GM23338 (cell line): Measurements from ENCODE around the gene ARHGEF10L. TPM values are rescaled to one million over a fixed set of nuclear protein-coding genes. Genes with fewer than 3 reads are reported as not detected.

Experiments
- ATAC-seq: fragments of 200-7000 bp; cut with Tn5 transposase; 3 replicates; pipeline ENCODE4 v1.9.1; 2020
- DNase-seq: peaks from one replicate; pipeline ENCODE4 v3.0.0-alpha.2; 2015; ENCODE audit warnings: low spot score
- H2AFZ ChIP-seq: fragments of 200-600 bp; sonication (generic); 2 replicates; pipeline ENCODE4 v1.8.0; 2016; ENCODE audit warnings: antibody characterized with exemption, mild to moderate bottlenecking, moderate library complexity
- H3F3A ChIP-seq: fragments of 200-600 bp; sonication (generic); replicated peaks from 2 replicates; pipeline ENCODE4 v1.8.0; 2017; ENCODE audit warnings: antibody characterized with exemption, mixed run types, low read depth
- H3K27ac ChIP-seq: fragments of 200-600 bp; sonication (generic); 2 replicates; pipeline ENCODE4 v1.6.1; 2016; ENCODE audit warnings: low read depth
- H3K27me3 ChIP-seq: fragments of 200-600 bp; sonication (generic); 2 replicates; pipeline ENCODE4 v1.8.0; 2016; ENCODE audit warnings: mild to moderate bottlenecking, mixed run types, moderate library complexity; ENCODE audit not compliant: insufficient read depth
- H3K36me3 ChIP-seq: fragments of 200-600 bp; sonication (generic); 2 replicates; pipeline ENCODE4 v1.8.0; 2016; ENCODE audit warnings: mild to moderate bottlenecking; ENCODE audit not compliant: insufficient read depth
- H3K4me1 ChIP-seq: fragments of 200-600 bp; sonication (generic); 2 replicates; pipeline ENCODE4 v1.8.0; 2016; ENCODE audit warnings: mild to moderate bottlenecking, moderate library complexity; ENCODE audit not compliant: insufficient read depth
- H3K4me2 ChIP-seq: fragments of 200-600 bp; sonication (generic); 2 replicates; pipeline ENCODE4 v1.7.1; 2017; ENCODE audit warnings: mixed run types
- H3K4me3 ChIP-seq: fragments of 200-600 bp; sonication (generic); 2 replicates; pipeline ENCODE4 v1.6.1; 2016; ENCODE audit warnings: mixed run types
- H3K79me2 ChIP-seq: fragments of 200-600 bp; sonication (generic); replicated peaks from 2 replicates; pipeline ENCODE4 v1.8.0; 2017; ENCODE audit warnings: mild to moderate bottlenecking; ENCODE audit not compliant: insufficient read depth
- H3K9me2 ChIP-seq: fragments of 200-600 bp; sonication (generic); 2 replicates; pipeline ENCODE4 v1.8.0; 2017; ENCODE audit not compliant: insufficient read depth
- H4K20me1 ChIP-seq: fragments of 200-600 bp; sonication (generic); replicated peaks from 2 replicates; pipeline ENCODE4 v1.8.0; 2017; ENCODE audit warnings: mild to moderate bottlenecking; ENCODE audit not compliant: insufficient read depth
- H3K27ac Mint-ChIP-seq: 2 replicates; pipeline ENCODE4 v1.8.0; 2020; ENCODE audit warnings: inconsistent platforms, mild to moderate bottlenecking, moderate library complexity, mixed read lengths
- H3K27me3 Mint-ChIP-seq: 3 replicates; pipeline ENCODE4 v1.8.0; 2022; ENCODE audit warnings: low read depth, mild to moderate bottlenecking, moderate library complexity, mixed read lengths, inconsistent platforms; ENCODE audit not compliant: insufficient read depth, poor library complexity
- H3K36me3 Mint-ChIP-seq: 3 replicates; pipeline ENCODE4 v1.8.0; 2021; ENCODE audit warnings: low read depth, mild to moderate bottlenecking, inconsistent platforms, moderate library complexity, mixed read lengths
- H3K4me1 Mint-ChIP-seq: 3 replicates; pipeline ENCODE4 v1.8.0; 2020; ENCODE audit warnings: mild to moderate bottlenecking, inconsistent platforms, mixed read lengths
- H3K4me3 Mint-ChIP-seq: 3 replicates; pipeline ENCODE4 v1.8.0; 2021; ENCODE audit warnings: moderate library complexity, mild to moderate bottlenecking, inconsistent platforms, mixed read lengths
- H3K9me3 Mint-ChIP-seq: 3 replicates; pipeline ENCODE4 v1.8.0; 2020; ENCODE audit warnings: moderate library complexity, mild to moderate bottlenecking, inconsistent platforms, mixed read lengths
- CREB1 ChIP-seq: fragments of 250-450 bp; sonication (Bioruptor Pico); IDR thresholded peaks from 2 replicates; pipeline ENCODE4 v1.5.0; 2020; ENCODE audit warnings: low read depth, mild to moderate bottlenecking, moderate library complexity
- EZH2 ChIP-seq: fragments of 200-600 bp; sonication (generic); IDR thresholded peaks from one replicate; pipeline ENCODE4 v1.8.0; 2017; ENCODE audit warnings: antibody characterized with exemption, mild to moderate bottlenecking, low read depth; ENCODE audit not compliant: unreplicated experiment
- EZH2phosphoT487 ChIP-seq: fragments of 200-600 bp; sonication (generic); IDR thresholded peaks from one replicate; pipeline ENCODE4 v1.8.1; 2018; ENCODE audit warnings: antibody characterized with exemption; ENCODE audit not compliant: unreplicated experiment
- JUNB ChIP-seq: IDR thresholded peaks from one replicate; pipeline ENCODE4 v1.6.1; 2016; ENCODE audit warnings: antibody characterized with exemption; ENCODE audit not compliant: unreplicated experiment
- NANOG ChIP-seq: IDR thresholded peaks from 2 replicates; pipeline ENCODE4 v1.6.1; 2016; ENCODE audit warnings: antibody characterized with exemption, borderline replicate concordance
- POLR2AphosphoS5 ChIP-seq: IDR thresholded peaks from 2 replicates; pipeline ENCODE4 v1.6.1; 2016; ENCODE audit warnings: antibody characterized with exemption, low read depth
- STAT1 ChIP-seq: IDR thresholded peaks from one replicate; pipeline ENCODE4 v1.6.1; 2016; ENCODE audit warnings: antibody characterized with exemption; ENCODE audit not compliant: unreplicated experiment
- ZNF331 ChIP-seq: fragments of 250-450 bp; sonication (Bioruptor Pico); IDR thresholded peaks from 2 replicates; pipeline ENCODE4 v1.5.0; 2020; ENCODE audit warnings: low read depth, mild to moderate bottlenecking, moderate library complexity
- polyA plus RNA-seq: library from polyadenylated mRNA; unstranded; fragments of >200 nt; fragmentation: Nextera tagmentation; extraction: Ambion mirVana; gene quantifications from 2 replicates; pipeline ENCODE4 v1.2.1, GENCODE V29; 2016
- total RNA-seq: library from RNA; depleted of rRNA; stranded (reverse); fragments of >200 nt; shearing (Covaris generic); gene quantifications from 2 replicates; pipeline ENCODE4 v1.2.3, GENCODE V29; 2014
- TF ChIP-seq, protein P1 (sequence below): IDR thresholded peaks from one replicate; pipeline ENCODE4 v1.6.1; 2018; ENCODE audit warnings: antibody characterized with exemption; ENCODE audit not compliant: unreplicated experiment
- TF ChIP-seq, protein P2 (sequence below), 2 experiments: fragments of 200-600 bp in 1 of 2; sonication (generic) in 1 of 2; conservative IDR thresholded peaks; 2 replicates each; pipeline versions ENCODE4 v1.5.1 to v1.6.1; 2016 to 2017; ENCODE audit warnings: antibody characterized with exemption in 2 of 2, low read depth in 2 of 2, mild to moderate bottlenecking in 2 of 2, moderate library complexity in 1 of 2
- TF ChIP-seq, protein P3 (sequence below): IDR thresholded peaks from 2 replicates; pipeline ENCODE4 v1.6.1; 2016; ENCODE audit warnings: antibody characterized with exemption

Gene ARHGEF10L
- total and polyA plus RNA-seq, 2 experiments from 2014 or later = 12.1 to 46.8 TPM

DNA sequence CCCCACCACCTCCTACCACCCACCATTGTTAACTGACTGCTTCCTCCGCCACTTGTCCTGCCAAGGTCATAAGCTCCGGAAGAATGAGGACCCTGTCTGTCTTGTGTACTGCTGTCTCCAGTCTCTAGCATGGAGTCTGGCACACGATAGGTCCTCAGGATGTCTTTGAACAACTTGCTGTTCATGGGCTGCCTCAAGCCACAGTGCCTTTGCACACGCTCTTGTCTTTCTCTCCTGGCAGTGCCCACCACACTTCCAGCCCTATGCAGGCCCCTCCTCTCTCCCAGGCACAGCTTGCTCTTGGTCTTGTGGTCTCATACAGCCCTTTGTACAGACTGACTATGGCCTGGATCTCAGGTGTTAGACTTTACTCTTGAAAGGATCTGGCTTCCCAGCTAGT is 97.6 kb downstream of the ARHGEF10L start:
- Histone ChIP-seq H2AFZ (no peak overlapping the region), H4K20me1 (no peaks in the 10 kb centered on the region), H3K9me2 (no peaks in the 10 kb centered on the region), H3K4me2 (no peak overlapping the region), H3K4me1 (no peaks in the 10 kb centered on the region), H3K27me3 (no peaks in the 10 kb centered on the region), H3K27ac (no peak overlapping the region), H3K36me3 (peaks cover 21% of the 10 kb centered on the region), H3F3A (no peaks in the 10 kb centered on the region), H3K4me3 (no peak overlapping the region), H3K79me2 (no peaks in the 10 kb centered on the region)
- no peak overlapping the region for H3K4me3 Mint-ChIP-seq
- peaks cover 4% of the 10 kb centered on the region; the same call in 1 of the 3 replicates for H3K4me1 Mint-ChIP-seq
- no peak for ATAC-seq
- no peak overlapping the region for H3K27ac Mint-ChIP-seq
- peaks cover 67% of the 10 kb centered on the region for H3K36me3 Mint-ChIP-seq
- no peak for TF ChIP-seq EZH2phosphoT487
- TF ChIP-seq, protein P1, sequence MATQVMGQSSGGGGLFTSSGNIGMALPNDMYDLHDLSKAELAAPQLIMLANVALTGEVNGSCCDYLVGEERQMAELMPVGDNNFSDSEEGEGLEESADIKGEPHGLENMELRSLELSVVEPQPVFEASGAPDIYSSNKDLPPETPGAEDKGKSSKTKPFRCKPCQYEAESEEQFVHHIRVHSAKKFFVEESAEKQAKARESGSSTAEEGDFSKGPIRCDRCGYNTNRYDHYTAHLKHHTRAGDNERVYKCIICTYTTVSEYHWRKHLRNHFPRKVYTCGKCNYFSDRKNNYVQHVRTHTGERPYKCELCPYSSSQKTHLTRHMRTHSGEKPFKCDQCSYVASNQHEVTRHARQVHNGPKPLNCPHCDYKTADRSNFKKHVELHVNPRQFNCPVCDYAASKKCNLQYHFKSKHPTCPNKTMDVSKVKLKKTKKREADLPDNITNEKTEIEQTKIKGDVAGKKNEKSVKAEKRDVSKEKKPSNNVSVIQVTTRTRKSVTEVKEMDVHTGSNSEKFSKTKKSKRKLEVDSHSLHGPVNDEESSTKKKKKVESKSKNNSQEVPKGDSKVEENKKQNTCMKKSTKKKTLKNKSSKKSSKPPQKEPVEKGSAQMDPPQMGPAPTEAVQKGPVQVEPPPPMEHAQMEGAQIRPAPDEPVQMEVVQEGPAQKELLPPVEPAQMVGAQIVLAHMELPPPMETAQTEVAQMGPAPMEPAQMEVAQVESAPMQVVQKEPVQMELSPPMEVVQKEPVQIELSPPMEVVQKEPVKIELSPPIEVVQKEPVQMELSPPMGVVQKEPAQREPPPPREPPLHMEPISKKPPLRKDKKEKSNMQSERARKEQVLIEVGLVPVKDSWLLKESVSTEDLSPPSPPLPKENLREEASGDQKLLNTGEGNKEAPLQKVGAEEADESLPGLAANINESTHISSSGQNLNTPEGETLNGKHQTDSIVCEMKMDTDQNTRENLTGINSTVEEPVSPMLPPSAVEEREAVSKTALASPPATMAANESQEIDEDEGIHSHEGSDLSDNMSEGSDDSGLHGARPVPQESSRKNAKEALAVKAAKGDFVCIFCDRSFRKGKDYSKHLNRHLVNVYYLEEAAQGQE = no peak
- TF ChIP-seq, protein P2, sequence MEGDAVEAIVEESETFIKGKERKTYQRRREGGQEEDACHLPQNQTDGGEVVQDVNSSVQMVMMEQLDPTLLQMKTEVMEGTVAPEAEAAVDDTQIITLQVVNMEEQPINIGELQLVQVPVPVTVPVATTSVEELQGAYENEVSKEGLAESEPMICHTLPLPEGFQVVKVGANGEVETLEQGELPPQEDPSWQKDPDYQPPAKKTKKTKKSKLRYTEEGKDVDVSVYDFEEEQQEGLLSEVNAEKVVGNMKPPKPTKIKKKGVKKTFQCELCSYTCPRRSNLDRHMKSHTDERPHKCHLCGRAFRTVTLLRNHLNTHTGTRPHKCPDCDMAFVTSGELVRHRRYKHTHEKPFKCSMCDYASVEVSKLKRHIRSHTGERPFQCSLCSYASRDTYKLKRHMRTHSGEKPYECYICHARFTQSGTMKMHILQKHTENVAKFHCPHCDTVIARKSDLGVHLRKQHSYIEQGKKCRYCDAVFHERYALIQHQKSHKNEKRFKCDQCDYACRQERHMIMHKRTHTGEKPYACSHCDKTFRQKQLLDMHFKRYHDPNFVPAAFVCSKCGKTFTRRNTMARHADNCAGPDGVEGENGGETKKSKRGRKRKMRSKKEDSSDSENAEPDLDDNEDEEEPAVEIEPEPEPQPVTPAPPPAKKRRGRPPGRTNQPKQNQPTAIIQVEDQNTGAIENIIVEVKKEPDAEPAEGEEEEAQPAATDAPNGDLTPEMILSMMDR (conservative IDR thresholded peaks at IDR 0.05; ENCODE audit: low read depth in 2 of 2) = no peak
- no peak for TF ChIP-seq CREB1 (CRISPR knock-in tag)
- TF ChIP-seq, protein P3, sequence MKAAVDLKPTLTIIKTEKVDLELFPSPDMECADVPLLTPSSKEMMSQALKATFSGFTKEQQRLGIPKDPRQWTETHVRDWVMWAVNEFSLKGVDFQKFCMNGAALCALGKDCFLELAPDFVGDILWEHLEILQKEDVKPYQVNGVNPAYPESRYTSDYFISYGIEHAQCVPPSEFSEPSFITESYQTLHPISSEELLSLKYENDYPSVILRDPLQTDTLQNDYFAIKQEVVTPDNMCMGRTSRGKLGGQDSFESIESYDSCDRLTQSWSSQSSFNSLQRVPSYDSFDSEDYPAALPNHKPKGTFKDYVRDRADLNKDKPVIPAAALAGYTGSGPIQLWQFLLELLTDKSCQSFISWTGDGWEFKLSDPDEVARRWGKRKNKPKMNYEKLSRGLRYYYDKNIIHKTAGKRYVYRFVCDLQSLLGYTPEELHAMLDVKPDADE = no peak
- TF ChIP-seq POLR2AphosphoS5 = no peak
- peaks cover 1% of the 10 kb centered on the region for H3K27me3 Mint-ChIP-seq
- no peak for DNase-seq
- no peaks in the 10 kb centered on the region for H3K9me3 Mint-ChIP-seq

DNA sequence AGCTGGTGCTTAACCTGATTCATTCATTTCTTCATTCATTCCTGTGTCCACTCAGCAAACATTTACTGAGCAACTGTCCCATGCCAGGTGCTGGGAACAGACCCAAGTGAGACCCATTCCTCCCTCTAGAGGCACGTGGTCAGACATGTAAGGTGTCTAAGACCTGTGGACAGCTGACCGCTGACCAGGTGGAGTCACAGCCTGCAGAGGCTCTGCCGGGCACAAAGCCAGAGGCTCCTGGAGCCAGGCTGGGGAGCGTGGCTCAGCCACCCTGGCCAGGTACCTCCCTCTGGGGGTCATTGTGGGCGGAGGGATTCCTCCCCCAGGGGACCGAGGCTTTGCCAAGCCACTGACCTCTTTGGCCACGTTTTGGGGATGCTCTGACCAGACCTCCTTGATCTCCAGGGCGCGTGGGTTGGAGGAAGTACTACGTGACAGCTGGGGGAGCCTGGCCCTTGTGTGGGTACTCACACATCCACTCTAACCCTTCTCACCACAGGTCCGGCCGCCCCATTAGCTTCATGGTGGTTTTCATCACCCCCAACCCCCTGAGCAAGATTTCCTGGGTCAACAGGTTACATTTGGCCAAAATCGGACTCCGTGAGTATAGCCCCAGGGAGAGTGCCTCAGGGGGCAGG is 100.3 kb downstream of the ARHGEF10L start:
- H4K20me1 ChIP-seq = no peaks in the 10 kb centered on the region
- no peak overlapping the region for H2AFZ ChIP-seq
- no peaks in the 10 kb centered on the region for H3K4me1 ChIP-seq
- H3K9me2 ChIP-seq = no peaks in the 10 kb centered on the region
- H3K36me3 ChIP-seq = peaks cover 9% of the 10 kb centered on the region
- H3F3A ChIP-seq = no peaks in the 10 kb centered on the region
- no peak overlapping the region for H3K4me3 ChIP-seq
- H3K27ac Mint-ChIP-seq = no peak overlapping the region
- TF ChIP-seq NANOG (no peak), POLR2AphosphoS5 (no peak), ZNF331 (no peak), STAT1 (no peak), EZH2 (no peak), JUNB (no peak)
- TF ChIP-seq, protein P2 (conservative IDR thresholded peaks at IDR 0.05; ENCODE audit: low read depth in 2 of 2) = no peak
- TF ChIP-seq, protein P1 = no peak
- DNase-seq = no peak
- H3K4me1 Mint-ChIP-seq = peaks cover 9% of the 10 kb centered on the region; the same call in 2 of the 3 replicates
- H3K27me3 ChIP-seq = no peaks in the 10 kb centered on the region
- H3K79me2 ChIP-seq = no peaks in the 10 kb centered on the region
- H3K9me3 Mint-ChIP-seq = no peaks in the 10 kb centered on the region
- H3K4me2 ChIP-seq = no peak overlapping the region
- H3K27me3 Mint-ChIP-seq = peaks cover 2% of the 10 kb centered on the region
- H3K4me3 Mint-ChIP-seq = no peak overlapping the region
- peaks cover 54% of the 10 kb centered on the region for H3K36me3 Mint-ChIP-seq
- no peak overlapping the region for H3K27ac ChIP-seq
- ATAC-seq = no peak
